ENCODE measurements around the gene SGCG.

DNA sequence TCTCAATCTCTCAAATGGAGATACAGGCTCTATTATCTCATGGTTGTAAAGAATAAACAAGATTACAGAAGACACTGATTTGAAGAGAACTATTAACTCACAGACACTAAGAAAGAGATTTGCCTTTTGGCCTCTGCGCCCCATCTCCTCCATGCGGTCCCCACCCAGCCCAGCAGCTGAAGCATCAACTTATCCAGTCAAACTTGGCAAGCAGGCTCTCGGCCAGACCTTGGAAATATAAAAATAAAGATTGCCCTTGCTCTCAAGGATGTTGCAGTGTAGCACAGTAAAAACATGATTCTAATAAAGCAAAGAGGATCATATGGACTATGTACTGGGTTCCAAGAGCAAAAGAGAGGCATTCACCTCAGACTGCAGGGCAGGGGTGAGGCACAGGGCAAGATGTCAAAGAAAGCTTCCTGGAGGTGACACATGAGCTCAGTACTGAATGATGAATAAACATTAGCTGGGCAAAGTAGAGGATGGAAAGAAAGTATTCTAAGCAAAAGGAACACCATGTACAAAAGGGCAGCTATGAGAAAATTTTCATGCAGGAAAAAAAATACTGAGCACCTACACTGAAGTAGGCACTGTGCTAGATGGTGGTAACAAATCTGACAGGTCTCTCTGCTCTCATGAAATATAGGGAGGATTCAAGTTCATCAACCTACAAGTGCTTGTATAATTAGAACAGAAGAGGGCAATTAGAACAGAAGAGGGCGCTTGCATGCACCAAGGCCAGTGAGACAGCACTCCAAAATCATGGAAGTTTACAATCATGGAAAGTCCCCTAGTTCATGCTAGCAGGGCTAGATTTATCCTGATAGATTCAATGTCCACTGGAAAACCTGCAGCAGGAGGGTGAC, 167.7 kb downstream of the SGCG start:
- TF ChIP-seq, protein P1, sequence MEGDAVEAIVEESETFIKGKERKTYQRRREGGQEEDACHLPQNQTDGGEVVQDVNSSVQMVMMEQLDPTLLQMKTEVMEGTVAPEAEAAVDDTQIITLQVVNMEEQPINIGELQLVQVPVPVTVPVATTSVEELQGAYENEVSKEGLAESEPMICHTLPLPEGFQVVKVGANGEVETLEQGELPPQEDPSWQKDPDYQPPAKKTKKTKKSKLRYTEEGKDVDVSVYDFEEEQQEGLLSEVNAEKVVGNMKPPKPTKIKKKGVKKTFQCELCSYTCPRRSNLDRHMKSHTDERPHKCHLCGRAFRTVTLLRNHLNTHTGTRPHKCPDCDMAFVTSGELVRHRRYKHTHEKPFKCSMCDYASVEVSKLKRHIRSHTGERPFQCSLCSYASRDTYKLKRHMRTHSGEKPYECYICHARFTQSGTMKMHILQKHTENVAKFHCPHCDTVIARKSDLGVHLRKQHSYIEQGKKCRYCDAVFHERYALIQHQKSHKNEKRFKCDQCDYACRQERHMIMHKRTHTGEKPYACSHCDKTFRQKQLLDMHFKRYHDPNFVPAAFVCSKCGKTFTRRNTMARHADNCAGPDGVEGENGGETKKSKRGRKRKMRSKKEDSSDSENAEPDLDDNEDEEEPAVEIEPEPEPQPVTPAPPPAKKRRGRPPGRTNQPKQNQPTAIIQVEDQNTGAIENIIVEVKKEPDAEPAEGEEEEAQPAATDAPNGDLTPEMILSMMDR (conservative IDR thresholded peaks at IDR 0.05; ENCODE audit: low read length), result no peak
- TF ChIP-seq EZH2phosphoT487 (IDR thresholded peaks at IDR 0.05; ENCODE audit: borderline replicate concordance), result no peak

Measured in Loucy (cell line).